ENCODE measurements around the gene POR. TPM values are rescaled to one million over a fixed set of nuclear protein-coding genes. Genes with fewer than 3 reads are reported as not detected.

The POR gene
- total RNA-seq, 1 experiment from 2014 or later, result 168 TPM

GRCh38 chr7:75868153-75868552 lies 46.8 kb upstream of the POR start:
- TF ChIP-seq, protein P1, sequence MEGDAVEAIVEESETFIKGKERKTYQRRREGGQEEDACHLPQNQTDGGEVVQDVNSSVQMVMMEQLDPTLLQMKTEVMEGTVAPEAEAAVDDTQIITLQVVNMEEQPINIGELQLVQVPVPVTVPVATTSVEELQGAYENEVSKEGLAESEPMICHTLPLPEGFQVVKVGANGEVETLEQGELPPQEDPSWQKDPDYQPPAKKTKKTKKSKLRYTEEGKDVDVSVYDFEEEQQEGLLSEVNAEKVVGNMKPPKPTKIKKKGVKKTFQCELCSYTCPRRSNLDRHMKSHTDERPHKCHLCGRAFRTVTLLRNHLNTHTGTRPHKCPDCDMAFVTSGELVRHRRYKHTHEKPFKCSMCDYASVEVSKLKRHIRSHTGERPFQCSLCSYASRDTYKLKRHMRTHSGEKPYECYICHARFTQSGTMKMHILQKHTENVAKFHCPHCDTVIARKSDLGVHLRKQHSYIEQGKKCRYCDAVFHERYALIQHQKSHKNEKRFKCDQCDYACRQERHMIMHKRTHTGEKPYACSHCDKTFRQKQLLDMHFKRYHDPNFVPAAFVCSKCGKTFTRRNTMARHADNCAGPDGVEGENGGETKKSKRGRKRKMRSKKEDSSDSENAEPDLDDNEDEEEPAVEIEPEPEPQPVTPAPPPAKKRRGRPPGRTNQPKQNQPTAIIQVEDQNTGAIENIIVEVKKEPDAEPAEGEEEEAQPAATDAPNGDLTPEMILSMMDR (IDR thresholded peaks at IDR 0.05), result no peak
- no peak for TF ChIP-seq REST (IDR thresholded peaks at IDR 0.05; ENCODE audit: insufficient read depth in 1 of 2, low read depth in 2 of 2, low read length in 1 of 2)
- TF ChIP-seq SIN3A (IDR thresholded peaks at IDR 0.05; ENCODE audit: borderline replicate concordance, insufficient read depth, low read depth, low read length), result no peak
- TF ChIP-seq POLR2AphosphoS5 (IDR thresholded peaks at IDR 0.05; ENCODE audit: low read depth, low read length), result no peak
- TF ChIP-seq TCF7L2 (IDR thresholded peaks at IDR 0.05; ENCODE audit: low read depth, low read length), result no peak
- H3K4me1 ChIP-seq (ENCODE audit: control insufficient read depth, insufficient read depth, low read length), result 0 out of 2 replicates have a peak, but pooled peaks cover 3% of the 10 kb centered on the region
- CTCF ChIA-PET, result no interaction called here
- no peaks in the 10 kb centered on the region for H3K27me3 ChIP-seq (ENCODE audit: control insufficient read depth, insufficient read depth, low read length)
- no TSS peak for BruUV-seq (replicated peaks)
- in situ Hi-C loops (cut with HindIII; ENCODE audit: low pct_unique_long_range_greater_than_20kb, low sequenced_read_pairs) (no loop called here), intact Hi-C loops (cut with micrococcal nuclease; ENCODE audit: unreplicated experiment) (no loop called here)
- DNase-seq (ENCODE audit: low read depth, low spot score) (no peak), ATAC-seq (no peak)
- H3K4me3 ChIP-seq (ENCODE audit: low read depth in 2 of 2, low read length in 2 of 2), result no peak overlapping the region
- H3K9me3 ChIP-seq (ENCODE audit: control insufficient read depth, insufficient read depth, low read depth, low read length), result no peaks in the 10 kb centered on the region
- H3K27ac ChIP-seq (ENCODE audit: low read length), result no peak overlapping the region
- H3K36me3 ChIP-seq (ENCODE audit: control insufficient read depth, insufficient read depth, low read length), result no peaks in the 10 kb centered on the region
- POLR2A ChIA-PET, result no interaction called here

DNA sequence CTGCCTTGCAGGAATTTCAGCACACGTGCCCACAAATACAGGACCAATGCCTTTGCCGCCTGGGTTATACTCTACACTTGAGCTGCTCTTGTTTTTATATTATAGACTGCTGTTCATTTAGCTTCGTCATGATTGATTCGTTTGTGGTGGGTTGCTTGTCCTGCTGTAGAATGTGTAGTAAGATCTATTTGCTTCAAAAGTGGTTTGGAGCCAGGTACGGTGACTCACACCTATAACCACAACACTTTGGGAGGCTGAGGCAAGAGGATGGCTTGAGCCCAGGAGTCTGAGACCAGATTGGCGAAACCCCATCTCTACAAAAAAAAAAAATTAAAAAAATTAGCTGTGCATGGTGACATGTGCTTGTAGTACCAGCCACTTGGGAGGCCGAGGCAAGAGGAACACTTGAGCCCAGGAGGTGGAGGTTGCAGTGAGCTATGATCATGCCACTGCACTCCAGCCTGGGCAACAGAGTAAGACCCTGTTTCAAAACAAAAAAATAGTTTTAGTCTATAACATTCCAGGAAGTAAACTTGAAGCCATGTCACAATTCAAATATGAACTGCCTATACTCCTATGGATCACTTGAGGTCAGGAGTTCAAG lies 45.1 kb upstream of the POR start:
- no peaks in the 10 kb centered on the region for H3K36me3 ChIP-seq (ENCODE audit: control insufficient read depth, insufficient read depth, low read length)
- H3K4me1 ChIP-seq (ENCODE audit: control insufficient read depth, insufficient read depth, low read length), result 0 out of 2 replicates have a peak, but pooled peaks cover 3% of the 10 kb centered on the region
- ChIA-PET POLR2A (interaction anchor here (0.6 kb wide), 1 partner anchor 349 kb away, joined by 18 read pairs; no protein-coding TSS in a partner anchor), CTCF (interaction anchor here (0.5 kb wide), 1 partner anchor 21 kb away, joined by 3 read pairs; no protein-coding TSS in a partner anchor)
- in situ Hi-C loops (cut with HindIII; ENCODE audit: low pct_unique_long_range_greater_than_20kb, low sequenced_read_pairs) (no loop called here), intact Hi-C loops (cut with micrococcal nuclease; ENCODE audit: unreplicated experiment) (loop anchor here (10.0 kb wide), 1 partner anchor 125 kb away; the partner anchor contains the start of gene TMEM120A)
- no peaks in the 10 kb centered on the region for H3K27me3 ChIP-seq (ENCODE audit: control insufficient read depth, insufficient read depth, low read length)
- BruUV-seq (replicated peaks), result no TSS peak
- H3K9me3 ChIP-seq (ENCODE audit: control insufficient read depth, insufficient read depth, low read depth, low read length), result no peaks in the 10 kb centered on the region
- no peak overlapping the region for H3K4me3 ChIP-seq (ENCODE audit: low read depth in 2 of 2, low read length in 2 of 2)
- no peak for ATAC-seq
- TF ChIP-seq POLR2AphosphoS5 (IDR thresholded peaks at IDR 0.05; ENCODE audit: low read depth, low read length) (no peak), REST (IDR thresholded peaks at IDR 0.05; ENCODE audit: insufficient read depth in 1 of 2, low read depth in 2 of 2, low read length in 1 of 2) (no peak), TCF7L2 (IDR thresholded peaks at IDR 0.05; ENCODE audit: low read depth, low read length) (no peak), SIN3A (IDR thresholded peaks at IDR 0.05; ENCODE audit: borderline replicate concordance, insufficient read depth, low read depth, low read length) (no peak)
- TF ChIP-seq, protein P1 (IDR thresholded peaks at IDR 0.05), result no peak
- H3K27ac ChIP-seq (ENCODE audit: low read length), result no peak overlapping the region
- DNase-seq (ENCODE audit: low read depth, low spot score), result no peak

All from Panc1 (cell line).